Subcutaneous adipose tissue (tissue), 4 donors: ENCODE data around the gene BACH2. TPM values are rescaled to one million over a fixed set of nuclear protein-coding genes. Genes with fewer than 3 reads are reported as not detected.

ENCODE experiments used
- CTCF ChIP-seq: fragments of 450-650 bp; IDR thresholded peaks from one replicate; pipeline ENCODE4 v1.5.1; 2016; ENCODE audit warnings: low read depth, mild to moderate bottlenecking, control low read depth, antibody characterized with exemption, moderate library complexity
- total RNA-seq, 4 donors: library from RNA; depleted of rRNA; stranded (reverse); fragments of >200 nt; gene quantifications; one replicate each; pipeline ENCODE4 v1.1.0, GENCODE V29; 2016

The BACH2 gene
- total RNA-seq, 4 donors from 2014 or later, result 1.7 to 15.4 (median 3.9) TPM

DNA sequence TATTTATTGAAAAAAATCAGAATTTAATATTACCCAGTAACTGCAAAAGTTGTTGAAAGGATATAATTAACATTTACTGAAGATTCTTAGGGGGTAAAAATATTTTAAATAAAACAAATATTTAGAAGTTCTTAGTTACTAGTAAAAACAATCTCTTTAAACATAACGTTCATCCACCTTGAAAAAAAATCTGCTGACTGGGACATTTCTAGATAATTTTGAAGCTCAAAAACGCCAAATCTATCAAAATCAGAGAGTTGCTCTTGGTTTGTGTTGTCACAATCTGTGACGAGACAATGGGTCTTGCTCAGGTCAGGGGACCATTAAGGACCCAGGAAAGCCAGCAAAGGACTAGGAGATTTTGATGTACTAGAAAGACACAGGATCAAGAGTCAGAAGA is 177.0 kb downstream of the BACH2 start:
- no peak for TF ChIP-seq CTCF

DNA sequence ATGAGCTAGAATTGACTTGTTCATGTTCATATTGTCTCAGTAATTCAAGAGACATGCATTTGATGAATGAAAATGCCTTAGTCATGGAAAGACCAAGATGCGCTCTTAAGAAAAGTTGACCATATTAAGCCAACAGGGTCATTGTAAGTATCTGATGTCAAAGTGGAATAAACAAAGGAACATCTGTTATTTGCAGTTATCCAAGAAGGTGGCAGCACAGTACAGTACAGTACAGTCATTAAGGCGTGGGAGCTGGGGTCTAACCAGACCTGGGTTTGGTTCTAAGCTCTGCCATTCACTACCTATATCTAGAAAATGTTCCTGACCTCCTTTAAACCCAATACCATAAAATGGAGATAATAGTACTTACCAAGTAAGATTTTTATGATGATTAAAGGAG is 178.1 kb downstream of the BACH2 start:
- no peak for TF ChIP-seq CTCF

DNA sequence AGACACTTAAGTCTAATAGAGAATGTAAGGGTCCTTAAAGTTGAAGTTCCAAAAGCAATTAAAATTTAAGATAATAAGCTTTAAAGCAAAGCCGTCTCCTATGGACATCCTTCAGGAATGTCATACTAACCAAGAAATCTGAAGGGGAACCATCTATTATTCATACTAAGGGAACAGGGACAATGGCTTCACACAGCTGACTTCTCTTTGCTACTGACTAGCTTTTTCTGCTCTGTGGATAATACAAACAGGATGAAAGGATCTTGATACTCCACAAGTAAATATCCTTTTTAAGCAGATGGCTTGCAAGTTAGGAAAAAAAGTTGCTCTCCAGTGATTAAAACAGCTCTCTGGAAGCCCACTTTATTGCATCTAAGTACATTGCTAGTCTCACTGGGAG is 178.6 kb downstream of the BACH2 start:
- no peak for TF ChIP-seq CTCF

DNA sequence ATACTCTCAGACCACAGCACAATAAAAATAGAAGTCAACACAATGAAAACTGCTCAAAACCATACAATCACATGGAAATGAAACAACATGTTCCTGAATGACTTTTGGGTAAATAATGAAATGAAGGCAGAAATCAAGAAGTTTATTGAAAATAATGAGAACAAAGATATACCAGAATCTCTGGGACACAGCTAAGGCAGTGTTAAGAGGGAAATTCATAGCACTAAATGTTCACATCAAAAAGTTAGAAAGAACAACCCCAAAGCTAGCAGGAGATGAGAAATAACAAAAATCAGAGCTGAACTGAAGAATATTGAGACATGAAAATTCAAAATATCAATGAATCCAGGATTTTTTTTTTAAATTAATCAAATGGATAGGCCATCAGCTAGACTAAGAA is 183.3 kb downstream of the BACH2 start:
- TF ChIP-seq CTCF, result no peak

- no peak for TF ChIP-seq CTCF
Measured at GRCh38 chr6:90111387-90111786, 185.3 kb downstream of the BACH2 start.

DNA sequence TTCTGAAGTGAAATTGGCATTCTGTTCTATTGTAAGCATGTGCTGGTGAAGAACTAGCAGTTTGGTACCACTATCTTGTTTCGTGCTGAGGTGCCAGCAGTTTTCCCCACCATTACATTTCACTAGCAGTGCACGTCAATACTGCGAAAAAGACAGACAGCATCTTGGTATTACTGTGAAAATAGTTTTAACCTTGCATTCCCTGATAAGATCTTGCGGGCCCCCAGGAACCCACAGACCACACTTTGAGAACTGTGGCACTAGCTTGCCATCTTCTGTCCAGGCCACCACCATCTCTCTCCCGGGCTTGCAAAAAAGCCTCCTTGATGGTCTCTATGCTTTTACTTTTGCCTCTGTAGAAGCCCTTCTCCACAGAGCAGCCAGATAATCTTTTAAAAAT is 185.7 kb downstream of the BACH2 start:
- TF ChIP-seq CTCF, result no peak

DNA sequence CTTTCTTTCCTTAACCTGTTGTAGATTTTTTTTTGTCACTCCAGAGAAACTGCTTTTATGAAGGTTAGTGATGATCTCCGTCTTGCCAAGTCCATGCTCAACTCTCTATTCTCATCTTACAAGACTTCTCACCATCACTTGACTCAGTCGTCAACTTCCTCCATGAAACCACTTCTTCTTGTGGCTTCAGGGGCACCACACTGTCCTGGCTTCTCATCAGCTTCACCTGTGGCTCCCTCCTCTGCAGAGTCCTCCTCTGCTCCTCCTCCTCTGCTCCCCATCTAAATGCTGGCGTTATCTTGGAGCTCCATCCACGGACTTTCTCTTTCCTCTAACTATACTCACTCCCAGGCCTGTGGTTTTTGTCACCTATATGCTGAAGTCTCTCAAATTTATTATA is 187.5 kb downstream of the BACH2 start:
- TF ChIP-seq CTCF, result no peak
